ENCODE results near the gene CD53.
"Not testable (repeated sequence)": the region's sequence is repeated elsewhere in the genome, so short reads cannot be mapped to it uniquely, and the experiment has no call there.

Gene CD53

DNA sequence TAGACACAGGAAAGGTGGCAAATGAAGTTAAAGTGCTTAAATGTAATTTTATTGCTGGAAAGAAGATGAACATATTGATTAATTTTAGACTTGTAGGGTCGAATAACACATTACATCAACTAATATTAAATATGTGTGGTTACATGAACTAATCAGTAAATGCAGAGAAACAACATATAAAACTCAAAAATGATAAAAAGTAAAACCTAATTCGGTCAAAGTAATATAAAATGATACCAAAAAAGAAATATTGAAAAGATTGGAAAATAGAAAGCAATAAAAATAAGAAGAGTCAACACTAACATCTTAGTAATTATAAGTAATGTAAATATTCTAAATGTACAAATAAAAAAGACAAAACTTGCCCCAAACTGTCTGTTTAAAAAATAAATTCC lies 43.3 kb downstream of the CD53 start:
- no peak for DNase-seq (ENCODE audit: low read depth)

DNA sequence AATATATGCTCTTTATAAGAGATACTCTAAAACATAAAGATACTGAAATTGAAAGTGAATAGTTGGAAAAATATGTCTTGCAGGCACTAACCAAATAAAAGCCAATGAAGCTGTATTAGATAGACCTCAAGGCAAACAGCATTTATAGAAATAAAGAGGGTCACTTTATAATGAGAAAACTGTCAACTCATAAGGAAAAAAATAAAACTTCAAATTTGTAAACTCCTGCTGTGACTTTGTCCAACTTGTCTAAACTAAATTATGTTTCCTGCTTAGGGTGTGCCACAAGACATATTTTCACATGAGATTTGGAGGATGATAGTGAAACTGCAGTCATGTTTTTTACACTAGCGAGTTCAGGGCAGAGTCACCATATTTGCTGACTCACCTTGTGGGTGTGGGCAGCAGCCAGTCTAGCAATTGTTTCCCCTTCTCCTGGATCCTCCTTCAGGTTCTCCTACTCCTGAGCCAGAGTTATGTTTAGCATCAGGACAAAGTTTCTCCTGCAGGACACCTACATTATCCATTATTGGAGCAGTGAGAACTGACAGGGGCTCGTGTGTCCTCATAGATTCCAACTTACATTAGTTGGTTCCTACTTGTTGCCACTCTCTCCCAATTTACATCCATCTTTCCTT lies 43.8 kb downstream of the CD53 start:
- DNase-seq (ENCODE audit: low read depth), result no peak

DNA sequence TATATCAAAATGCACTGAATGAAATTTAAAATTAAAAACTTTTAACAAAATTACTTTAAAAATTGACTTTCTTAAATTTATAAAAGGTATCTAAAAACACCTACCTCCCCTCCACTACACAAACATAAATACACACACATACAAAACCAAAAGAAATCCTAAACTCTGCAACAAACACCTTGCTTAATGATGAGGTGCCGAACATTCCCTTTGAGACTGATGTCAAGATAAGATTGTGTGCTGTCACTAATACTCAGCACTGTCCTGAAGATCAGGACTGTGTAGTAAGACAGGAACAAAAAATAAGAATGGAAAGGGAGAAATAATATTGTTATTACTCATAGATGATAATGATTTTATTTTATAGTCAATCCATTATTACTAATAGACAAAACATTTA lies 45.1 kb downstream of the CD53 start:
- no peak for DNase-seq (ENCODE audit: low read depth)

DNA sequence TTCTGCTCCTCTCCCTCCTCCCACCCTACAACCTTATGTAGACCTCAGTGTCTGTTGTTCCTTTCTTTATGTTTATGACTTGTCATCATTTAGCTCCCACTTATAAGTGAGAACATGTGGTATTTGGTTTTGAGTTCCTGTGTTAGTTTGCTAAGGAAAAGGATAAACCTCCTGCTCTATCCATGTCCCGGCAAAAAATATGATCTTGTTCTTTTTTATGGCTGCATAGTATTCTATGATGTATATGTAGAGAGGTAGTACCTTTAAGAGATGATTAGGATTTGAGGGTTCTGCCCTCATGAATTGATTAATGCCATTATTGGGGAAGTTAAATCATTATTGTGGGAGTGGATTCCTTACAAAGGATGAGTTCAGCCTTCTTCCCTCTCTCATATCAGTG lies 49.0 kb downstream of the CD53 start:
- no peak for DNase-seq (ENCODE audit: low read depth)

GRCh38 chr1:110927484-110928075 lies 54.6 kb downstream of the CD53 start:
- DNase-seq (ENCODE audit: low read depth), result no peak

GRCh38 chr1:110928191-110928590 lies 55.2 kb downstream of the CD53 start:
- DNase-seq (ENCODE audit: low read depth), result no peak

- no peak for DNase-seq (ENCODE audit: low read depth)
Measured at GRCh38 chr1:110928904-110929303, 56.0 kb downstream of the CD53 start.

DNA sequence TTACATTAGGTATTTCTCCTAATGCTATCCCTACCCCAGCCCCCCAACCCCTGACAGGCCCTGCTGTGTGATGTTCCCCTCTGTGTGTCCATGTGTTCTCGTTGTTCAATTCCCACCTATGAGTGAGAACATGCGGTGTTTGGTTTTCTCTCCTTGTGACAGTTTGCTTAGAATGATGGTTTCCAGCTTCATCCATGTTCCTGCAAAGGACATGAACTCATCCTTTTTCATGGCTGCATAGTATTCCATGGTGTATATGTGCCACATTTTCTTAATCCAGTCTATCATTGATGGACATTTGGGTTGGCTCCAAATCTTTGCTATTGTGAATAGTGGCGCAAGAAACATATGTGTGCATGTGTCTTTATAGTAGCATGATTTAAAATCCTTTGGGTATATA lies 58.1 kb downstream of the CD53 start:
- not testable (repeated sequence) for DNase-seq (ENCODE audit: low read depth)

DNA sequence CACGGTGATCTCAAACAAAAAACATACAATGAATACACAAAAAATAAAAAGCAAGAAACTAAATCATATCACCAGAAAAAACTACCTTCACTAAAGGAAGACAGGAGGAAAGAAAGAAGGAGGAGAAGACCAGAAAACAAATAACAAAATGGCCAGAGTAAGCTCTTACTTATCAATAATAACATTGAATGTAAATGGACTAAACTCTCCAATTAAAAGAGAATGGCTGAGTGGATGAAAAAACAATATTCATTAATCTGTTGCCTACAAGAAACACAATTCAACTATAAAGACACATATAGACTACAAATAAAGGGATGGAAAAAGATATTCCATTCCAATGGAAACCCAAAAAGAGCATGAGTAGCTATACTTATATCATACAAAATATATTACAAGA lies 63.6 kb downstream of the CD53 start:
- no peak for DNase-seq (ENCODE audit: low read depth)

GRCh38 chr1:110944806-110945205 lies 71.9 kb downstream of the CD53 start:
- no peak for DNase-seq (ENCODE audit: low read depth)

DNA sequence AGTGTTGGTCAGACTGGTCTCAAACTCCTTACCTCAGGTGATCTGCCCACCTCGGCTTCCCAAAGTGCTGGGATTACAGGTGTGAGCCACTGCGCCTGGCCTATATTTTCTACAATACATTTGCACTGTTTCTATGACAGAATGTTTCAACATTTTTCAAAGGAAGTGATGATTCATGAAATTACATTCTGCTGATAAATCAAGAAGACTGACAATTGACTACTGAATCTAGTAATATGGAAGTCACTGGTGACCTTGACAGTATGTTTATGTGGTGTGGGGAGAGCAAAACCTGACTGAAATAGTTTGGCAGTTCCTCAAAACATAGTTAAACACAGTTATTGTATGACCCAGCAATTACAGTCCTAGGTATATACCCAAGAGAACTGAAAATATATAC lies 72.7 kb downstream of the CD53 start:
- no peak for DNase-seq (ENCODE audit: low read depth)

DNA sequence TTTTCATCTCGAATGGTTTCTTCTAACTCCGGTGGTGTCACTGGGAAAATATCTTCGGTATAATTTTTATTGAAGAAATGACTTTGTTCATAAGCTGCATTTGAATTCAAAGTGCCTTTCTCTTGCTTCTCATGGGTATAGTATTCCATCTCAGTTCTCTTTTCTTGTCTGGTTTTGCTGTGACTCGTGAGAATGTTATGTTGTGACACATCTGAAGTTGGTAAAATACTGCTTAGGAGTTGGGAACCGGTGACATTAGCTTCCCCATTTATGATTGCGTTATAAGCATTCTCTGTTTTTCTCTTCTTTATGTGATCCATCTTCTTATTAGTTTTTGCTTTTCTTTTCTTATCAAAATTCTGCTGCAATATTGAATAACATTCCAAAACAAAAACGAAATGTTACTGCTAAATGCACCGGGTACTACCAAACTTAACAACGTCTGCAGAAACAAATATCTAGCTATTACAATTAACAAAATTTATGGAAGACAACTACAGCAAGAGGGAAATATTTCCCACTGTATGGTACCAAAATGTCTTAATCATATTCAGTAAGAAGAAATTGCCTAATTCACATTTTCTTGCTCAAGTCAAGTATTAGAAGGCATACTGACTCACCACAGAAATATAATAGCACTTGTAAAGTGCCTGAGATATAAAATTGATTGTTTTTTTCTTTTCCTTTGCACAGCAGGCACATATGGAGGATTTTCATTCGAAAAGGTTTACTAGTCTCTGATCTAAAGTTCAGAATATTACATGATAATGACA lies 75.3 kb downstream of the CD53 start:
- DNase-seq (ENCODE audit: low read depth), result no peak

Measured in fibroblast of the conjunctiva (primary cell).